ENCODE results near the gene PDHB. TPM values are rescaled to one million over a fixed set of nuclear protein-coding genes. Genes with fewer than 3 reads are reported as not detected.
A peak's percentile ranks its signal among the peaks of the same experiment; 100 is the strongest.
"Not testable (repeated sequence)": the region's sequence is repeated elsewhere in the genome, so short reads cannot be mapped to it uniquely, and the experiment has no call there.

PDHB gene
- total RNA-seq, 1 experiment from 2014 or later: 63.7 TPM

GRCh38 chr3:58463181-58463941, 29.7 kb upstream of the PDHB start:
- Histone ChIP-seq H3K27ac (no peak overlapping the region), H3K9me3 (replicated peaks) (no peaks in the 10 kb centered on the region), H3K4me3 (peak overlapping the region; percentile 24), H3K4me1 (peaks cover 7% of the 10 kb centered on the region; the same call in 1 of the 2 replicates), H3K36me3 (no peaks in the 10 kb centered on the region), H3K27me3 (no peaks in the 10 kb centered on the region)
- peak; percentile 70 to 74 for DNase-seq

GRCh38 chr3:58462829-58463180, 29.2 kb upstream of the PDHB start:
- peak; percentile 34 to 57 for DNase-seq
- Histone ChIP-seq H3K4me1 (peaks cover 7% of the 10 kb centered on the region; the same call in 1 of the 2 replicates), H3K27ac (no peak overlapping the region), H3K36me3 (no peaks in the 10 kb centered on the region), H3K9me3 (replicated peaks) (no peaks in the 10 kb centered on the region), H3K4me3 (peak overlapping the region; percentile 24), H3K27me3 (no peaks in the 10 kb centered on the region)

DNA sequence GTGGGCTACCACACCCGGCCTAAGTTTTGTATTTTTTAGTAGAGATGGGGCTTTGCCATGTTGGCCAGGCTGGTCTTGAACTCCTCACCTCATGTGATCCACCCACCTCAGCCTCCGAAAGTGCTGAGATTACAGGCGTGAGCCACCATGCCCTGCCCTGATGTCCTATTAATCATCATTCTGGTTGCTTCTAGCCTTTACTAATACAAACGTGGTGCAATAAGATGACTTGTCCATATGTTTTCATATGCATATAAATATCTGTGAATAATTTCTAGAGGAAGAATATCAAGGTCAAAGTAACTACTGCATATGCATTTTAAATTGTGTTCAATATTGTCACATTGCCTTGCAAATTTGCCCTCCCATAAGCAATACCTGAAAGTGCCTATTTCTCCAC, 25.5 kb upstream of the PDHB start:
- no peaks in the 10 kb centered on the region for H3K9me3 ChIP-seq (replicated peaks)
- peaks cover 7% of the 10 kb centered on the region; the same call in 1 of the 2 replicates for H3K4me1 ChIP-seq
- no peak for DNase-seq
- H3K36me3 ChIP-seq: no peaks in the 10 kb centered on the region
- H3K4me3 ChIP-seq: no peak overlapping the region
- H3K27me3 ChIP-seq: no peaks in the 10 kb centered on the region
- H3K27ac ChIP-seq: no peak overlapping the region

- no peak overlapping the region for H3K27ac ChIP-seq
Observed at GRCh38 chr3:58452176-58452575, 18.5 kb upstream of the PDHB start.

DNA sequence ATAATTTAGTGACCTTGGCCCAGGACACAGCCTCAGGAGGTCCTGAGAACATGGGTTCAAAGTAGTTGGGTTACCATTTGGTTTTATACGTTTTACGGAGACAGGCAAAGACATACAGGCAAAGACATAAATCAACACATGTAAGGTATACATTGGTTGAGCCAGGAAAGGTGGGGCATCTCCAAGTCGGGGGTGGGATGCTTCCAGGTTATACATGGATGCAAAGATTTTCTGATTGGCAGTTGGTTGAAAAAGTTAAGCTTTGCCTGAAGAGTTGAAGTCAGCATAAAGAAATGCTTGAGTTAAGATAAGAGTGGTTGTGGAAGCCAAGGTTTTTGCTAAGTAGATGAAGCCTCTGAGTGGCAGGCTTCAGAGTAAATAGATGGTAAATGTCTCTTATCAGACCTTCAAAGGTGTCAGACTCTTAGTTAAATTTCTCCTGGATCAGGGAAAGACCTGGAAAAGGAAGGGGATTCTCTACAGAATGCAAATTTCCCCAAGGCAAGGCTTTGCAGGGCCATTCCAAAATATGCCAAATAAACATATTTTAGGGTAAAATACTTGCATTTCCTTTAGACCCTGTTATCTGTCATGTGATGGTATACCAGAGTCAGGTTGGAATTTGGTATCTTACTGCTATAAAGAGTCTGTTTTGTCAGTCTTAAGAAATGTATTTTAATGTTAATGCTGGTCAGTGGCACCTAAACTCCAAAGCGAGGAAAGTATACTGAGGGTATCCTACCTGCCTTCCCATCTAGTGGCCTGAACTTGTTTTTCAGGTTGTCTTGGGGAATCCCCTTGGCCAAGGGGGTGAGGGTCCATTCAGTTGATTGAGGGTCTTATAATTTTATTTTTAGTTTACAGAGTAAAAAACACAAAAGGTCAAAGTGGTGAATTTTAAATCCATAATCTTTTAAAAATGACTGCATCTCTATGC, 8.2 kb upstream of the PDHB start:
- H3K4me3 ChIP-seq: no peak overlapping the region
- no peak overlapping the region for H3K27ac ChIP-seq

More at GRCh38 chr3:58452176-58452575, 18.5 kb upstream of the PDHB start:
- DNase-seq: no peak
- H3K4me3 ChIP-seq: no peak overlapping the region
- H3K36me3 ChIP-seq: no peaks in the 10 kb centered on the region
- no peaks in the 10 kb centered on the region for H3K4me1 ChIP-seq
- H3K9me3 ChIP-seq (replicated peaks): no peaks in the 10 kb centered on the region
- H3K27me3 ChIP-seq: no peaks in the 10 kb centered on the region

GRCh38 chr3:58440996-58441355, 7.3 kb upstream of the PDHB start:
- not testable (repeated sequence) for H3K27ac ChIP-seq; H3K9me3 ChIP-seq (replicated peaks); DNase-seq; H3K4me3 ChIP-seq; H3K36me3 ChIP-seq; H3K4me1 ChIP-seq; H3K27me3 ChIP-seq

More for the DNA sequence above, 8.2 kb upstream of the PDHB start:
- no peaks in the 10 kb centered on the region for H3K4me1 ChIP-seq
- no peaks in the 10 kb centered on the region for H3K9me3 ChIP-seq (replicated peaks)
- H3K27me3 ChIP-seq: no peaks in the 10 kb centered on the region
- DNase-seq: no peak
- no peaks in the 10 kb centered on the region for H3K36me3 ChIP-seq

DNA sequence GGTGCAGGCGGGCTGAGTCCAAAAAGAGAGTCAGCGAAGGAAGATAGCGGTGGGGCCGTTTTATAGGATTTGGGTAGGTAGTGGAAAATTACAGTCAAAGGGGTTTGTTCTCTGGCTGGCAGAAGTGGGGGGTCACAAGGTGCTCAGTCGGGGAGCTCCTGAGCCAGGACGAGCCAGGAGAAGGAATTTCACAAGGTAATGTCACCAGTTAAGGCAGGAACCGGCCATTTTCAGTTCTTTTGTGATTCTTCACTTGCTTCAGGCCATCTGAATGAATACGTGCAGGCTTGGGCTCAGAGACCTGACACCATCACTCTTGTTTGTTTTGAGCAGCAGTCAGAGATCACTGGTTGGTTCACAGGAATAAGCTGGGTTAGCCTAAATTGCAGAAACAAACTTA, 3.6 kb upstream of the PDHB start:
- H3K27ac ChIP-seq; H3K9me3 ChIP-seq (replicated peaks); DNase-seq; H3K27me3 ChIP-seq; H3K36me3 ChIP-seq; H3K4me3 ChIP-seq: not testable (repeated sequence)
- H3K4me1 ChIP-seq: peaks cover 16% of the 10 kb centered on the region

DNA sequence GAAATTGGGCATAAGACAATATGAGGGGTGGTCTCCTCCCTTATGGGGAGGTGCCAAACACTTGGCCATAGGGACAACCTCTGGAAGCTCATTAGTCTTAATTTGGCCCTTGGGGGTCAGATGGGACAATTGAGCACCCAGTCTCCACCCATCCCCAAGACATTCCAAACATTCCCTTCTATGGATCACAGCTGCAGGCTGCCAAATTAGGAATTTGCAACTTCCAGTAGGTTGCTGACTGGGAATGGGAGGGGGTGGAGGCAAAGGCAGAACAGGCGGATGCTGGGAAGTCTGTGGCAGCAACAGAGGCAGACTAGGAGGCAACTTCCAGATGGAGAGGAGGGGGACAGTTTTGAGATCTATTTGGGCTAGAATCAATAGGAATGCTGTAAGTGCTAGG, 1.4 kb upstream of the PDHB start:
- no peak overlapping the region for H3K4me3 ChIP-seq
- peak; percentile 46 to 59 for DNase-seq
- no peaks in the 10 kb centered on the region for H3K27me3 ChIP-seq
- H3K36me3 ChIP-seq: peaks cover 1% of the 10 kb centered on the region; the same call in 1 of the 2 replicates
- peak overlapping the region; percentile 39; the same call in 1 of the 2 replicates for H3K27ac ChIP-seq
- no peaks in the 10 kb centered on the region for H3K9me3 ChIP-seq (replicated peaks)
- H3K4me1 ChIP-seq: peaks cover 16% of the 10 kb centered on the region

DNA sequence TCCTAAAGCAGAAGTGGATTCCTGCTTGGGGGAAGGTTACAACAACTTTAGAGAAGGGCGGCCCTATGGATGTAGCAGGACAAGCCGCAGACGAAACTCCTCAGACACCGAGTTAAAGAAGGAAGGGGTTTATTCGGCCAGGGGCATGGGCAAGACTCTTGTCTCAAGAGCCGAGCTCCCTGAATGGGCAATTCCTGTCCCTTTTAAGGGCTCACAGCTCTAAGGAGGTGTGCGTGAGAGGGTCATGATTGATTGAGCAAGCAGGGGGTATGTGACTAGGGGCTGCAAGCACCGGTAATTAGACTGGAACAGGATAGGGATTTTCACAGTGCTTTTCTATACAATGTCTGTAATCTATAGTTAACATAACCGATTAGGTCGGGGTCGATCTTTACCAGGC, 879 bp upstream of the PDHB start:
- H3K4me3 ChIP-seq: peak overlapping the region; percentile 97; the same call in 1 of the 2 replicates
- no peaks in the 10 kb centered on the region for H3K9me3 ChIP-seq (replicated peaks)
- H3K27me3 ChIP-seq: no peaks in the 10 kb centered on the region
- DNase-seq: no peak
- peaks cover 6% of the 10 kb centered on the region; the same call in 1 of the 2 replicates for H3K36me3 ChIP-seq
- H3K27ac ChIP-seq: peak overlapping the region; percentile 39; the same call in 1 of the 2 replicates
- peaks cover 16% of the 10 kb centered on the region for H3K4me1 ChIP-seq

DNA sequence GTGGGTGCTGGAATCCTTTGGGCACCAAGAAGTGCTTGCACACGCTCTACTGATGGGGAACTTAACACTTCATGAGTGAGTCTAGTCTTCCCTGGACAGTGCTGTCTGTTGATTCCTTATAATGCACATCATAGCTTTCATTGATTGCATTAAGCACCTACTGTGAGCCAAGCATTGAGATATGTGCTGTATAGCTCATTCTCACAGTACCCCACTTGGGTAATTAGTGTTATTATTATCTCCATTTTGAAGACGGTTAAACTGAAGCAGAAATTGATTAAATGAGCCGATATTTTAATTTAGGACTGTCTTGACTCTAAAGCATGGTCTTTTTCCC, 504 bp upstream of the PDHB start:
- no peaks in the 10 kb centered on the region for H3K27me3 ChIP-seq
- DNase-seq: no peak
- peaks cover 8% of the 10 kb centered on the region; the same call in 1 of the 2 replicates for H3K36me3 ChIP-seq
- peaks cover 16% of the 10 kb centered on the region for H3K4me1 ChIP-seq
- H3K27ac ChIP-seq: peak overlapping the region; percentile 39; the same call in 1 of the 2 replicates
- peak overlapping the region; percentile 97 for H3K4me3 ChIP-seq
- no peaks in the 10 kb centered on the region for H3K9me3 ChIP-seq (replicated peaks)

DNA sequence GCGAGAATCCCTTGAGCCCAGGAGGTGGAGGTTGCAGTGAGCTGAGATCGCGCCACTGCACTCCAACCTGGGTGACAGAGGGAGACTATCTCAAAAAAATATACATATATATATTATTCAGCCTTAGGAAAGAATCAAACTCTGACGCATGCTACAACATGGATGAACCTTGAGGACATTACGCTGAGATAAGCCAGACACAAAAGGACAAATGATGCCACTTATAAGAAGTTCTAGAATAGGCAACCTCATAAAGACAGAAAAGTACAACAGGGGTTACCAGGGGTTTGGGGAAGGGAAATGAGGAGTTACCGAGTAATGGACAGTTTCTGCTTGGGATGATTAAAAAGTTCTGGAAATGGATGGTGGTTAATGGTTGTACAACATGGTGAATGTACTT, 727 bp downstream of the PDHB start:
- H3K9me3 ChIP-seq (replicated peaks): no peaks in the 10 kb centered on the region
- H3K36me3 ChIP-seq: peaks cover 11% of the 10 kb centered on the region
- no peak for DNase-seq
- H3K27me3 ChIP-seq: no peaks in the 10 kb centered on the region
- peaks cover 16% of the 10 kb centered on the region for H3K4me1 ChIP-seq
- peak overlapping the region; percentile 96 for H3K27ac ChIP-seq
- peak overlapping the region; percentile 97 for H3K4me3 ChIP-seq

GRCh38 chr3:58429657-58430056, 4.0 kb downstream of the PDHB start:
- Histone ChIP-seq H3K27ac (no peak overlapping the region), H3K27me3 (no peaks in the 10 kb centered on the region), H3K4me1 (peaks cover 6% of the 10 kb centered on the region), H3K36me3 (peaks cover 13% of the 10 kb centered on the region), H3K4me3 (no peak overlapping the region), H3K9me3 (replicated peaks) (no peaks in the 10 kb centered on the region)
- no peak for DNase-seq

DNA sequence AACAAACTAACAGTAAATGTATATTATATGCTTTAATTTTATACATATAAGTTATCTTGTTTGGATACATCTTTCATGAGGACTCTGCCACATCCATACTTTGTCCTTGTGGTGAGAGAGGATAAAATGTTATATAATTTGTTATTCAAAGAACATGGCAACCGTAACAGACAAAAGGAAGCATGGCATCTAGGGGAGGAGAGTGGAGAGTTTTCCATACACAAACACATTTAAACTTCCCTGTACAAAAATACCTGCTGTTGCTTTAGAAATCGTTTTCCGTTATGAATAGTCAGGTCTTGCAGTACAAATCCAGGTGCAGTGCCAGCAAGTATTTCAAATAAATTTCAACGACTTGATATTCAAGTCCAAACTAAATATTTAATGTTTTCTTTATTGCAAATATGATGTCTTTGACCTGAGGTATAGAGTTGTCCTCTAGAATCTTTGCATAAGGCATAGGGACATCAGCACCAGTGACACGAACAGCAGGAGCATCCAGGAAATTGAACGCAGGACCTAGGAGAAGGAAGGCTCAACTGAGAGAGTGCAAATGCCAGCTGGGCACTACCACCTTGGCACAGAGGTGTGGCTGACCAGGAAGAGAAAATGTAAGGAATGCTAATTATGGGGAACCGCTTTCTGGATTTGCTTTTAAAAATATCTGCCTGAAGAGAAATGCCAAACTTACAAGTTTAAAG, 5.8 kb downstream of the PDHB start:
- Histone ChIP-seq H3K27me3 (no peaks in the 10 kb centered on the region), H3K27ac (no peak overlapping the region), H3K36me3 (peaks cover 13% of the 10 kb centered on the region), H3K4me3 (no peak overlapping the region), H3K9me3 (replicated peaks) (no peaks in the 10 kb centered on the region), H3K4me1 (no peaks in the 10 kb centered on the region)
- no peak for DNase-seq

GRCh38 chr3:58425782-58426181, 7.8 kb downstream of the PDHB start:
- no peaks in the 10 kb centered on the region for H3K9me3 ChIP-seq (replicated peaks)
- H3K4me3 ChIP-seq: no peak overlapping the region
- no peak for DNase-seq
- H3K36me3 ChIP-seq: peaks cover 13% of the 10 kb centered on the region
- no peaks in the 10 kb centered on the region for H3K4me1 ChIP-seq
- no peaks in the 10 kb centered on the region for H3K27me3 ChIP-seq
- H3K27ac ChIP-seq: no peak overlapping the region

GRCh38 chr3:58424613-58425012, 9.0 kb downstream of the PDHB start:
- no peak for DNase-seq
- Histone ChIP-seq H3K36me3 (peaks cover 8% of the 10 kb centered on the region), H3K4me1 (no peaks in the 10 kb centered on the region), H3K4me3 (no peak overlapping the region), H3K27me3 (no peaks in the 10 kb centered on the region), H3K9me3 (replicated peaks) (no peaks in the 10 kb centered on the region), H3K27ac (no peak overlapping the region)
